Activated T-helper 2 cell treated with anti-CD3 and anti-CD28 coated beads, Interferon-gamma antibody, Interleukin-2, Interleukin-4, amounts not matched to agents 10 μg/mL and 5 μg/mL and 100 μg/mL, durations not matched to agents 14 hours and 24 hours and 36 hours (primary cell): ENCODE results near the gene STARD13. TPM values are rescaled to one million over a fixed set of nuclear protein-coding genes. Genes with fewer than 3 reads are reported as not detected.
"Not testable (repeated sequence)": the region's sequence is repeated elsewhere in the genome, so short reads cannot be mapped to it uniquely, and the experiment has no call there.

Source experiments
- DNase-seq: peaks from one replicate; pipeline ENCODE4 v3.0.0; 2021; ENCODE audit warnings: low spot score
- H3K27ac Mint-ChIP-seq: one replicate; pipeline ENCODE4 v1.8.0; 2021; ENCODE audit warnings: mixed read lengths
- H3K27me3 Mint-ChIP-seq: one replicate; pipeline ENCODE4 v1.8.0; 2021; ENCODE audit warnings: low read depth, mixed read lengths
- H3K36me3 Mint-ChIP-seq: one replicate; pipeline ENCODE4 v1.8.0; 2021; ENCODE audit warnings: low read depth, mixed read lengths
- H3K4me1 Mint-ChIP-seq: one replicate; pipeline ENCODE4 v1.8.0; 2021; ENCODE audit warnings: low read depth, mixed read lengths
- H3K4me3 Mint-ChIP-seq: one replicate; pipeline ENCODE4 v1.8.0; 2021; ENCODE audit warnings: low read depth, mild to moderate bottlenecking, moderate library complexity, mixed read lengths
- H3K9me3 Mint-ChIP-seq: one replicate; pipeline ENCODE4 v1.8.0; 2021; ENCODE audit warnings: mixed read lengths
- intact Hi-C: fragments of 100-400 bp; cut with micrococcal nuclease; formaldehyde crosslinking; loops from one replicate; pipeline ENCODE4 v1.15.1; 2023
- total RNA-seq: library from RNA; stranded (reverse); gene quantifications from 2 replicates; pipeline ENCODE4 v1.2.3, GENCODE V29; 2022

STARD13 gene
- total RNA-seq, 1 donor from 2014 or later = 1.5 TPM

GRCh38 chr13:33252135-33252534 lies 33.4 kb downstream of the STARD13 start:
- H3K9me3 Mint-ChIP-seq = no peaks in the 10 kb centered on the region
- H3K27ac Mint-ChIP-seq = no peak overlapping the region
- peaks cover 2% of the 10 kb centered on the region for H3K4me1 Mint-ChIP-seq
- no peaks in the 10 kb centered on the region for H3K36me3 Mint-ChIP-seq
- H3K4me3 Mint-ChIP-seq = no peak overlapping the region
- H3K27me3 Mint-ChIP-seq = peaks cover 3% of the 10 kb centered on the region
- intact Hi-C loops = no loop called here
- DNase-seq = no peak

GRCh38 chr13:33251131-33251661 lies 34.4 kb downstream of the STARD13 start:
- no peak overlapping the region for H3K27ac Mint-ChIP-seq

GRCh38 chr13:33250609-33251008 lies 34.9 kb downstream of the STARD13 start:
- no peak for DNase-seq
- H3K27ac Mint-ChIP-seq = no peak overlapping the region
- H3K9me3 Mint-ChIP-seq = no peaks in the 10 kb centered on the region
- peaks cover 2% of the 10 kb centered on the region for H3K4me1 Mint-ChIP-seq
- no peaks in the 10 kb centered on the region for H3K27me3 Mint-ChIP-seq
- intact Hi-C loops = no loop called here
- H3K36me3 Mint-ChIP-seq = no peaks in the 10 kb centered on the region
- H3K4me3 Mint-ChIP-seq = no peak overlapping the region

More at GRCh38 chr13:33251131-33251661, 34.4 kb downstream of the STARD13 start:
- peaks cover 2% of the 10 kb centered on the region for H3K4me1 Mint-ChIP-seq
- H3K36me3 Mint-ChIP-seq = no peaks in the 10 kb centered on the region
- intact Hi-C loops = no loop called here
- H3K9me3 Mint-ChIP-seq = no peaks in the 10 kb centered on the region
- no peak overlapping the region for H3K4me3 Mint-ChIP-seq
- no peaks in the 10 kb centered on the region for H3K27me3 Mint-ChIP-seq
- DNase-seq = no peak

GRCh38 chr13:33249894-33250293 lies 35.7 kb downstream of the STARD13 start:
- intact Hi-C loops = no loop called here
- no peaks in the 10 kb centered on the region for H3K27me3 Mint-ChIP-seq

GRCh38 chr13:33249066-33249465 lies 36.5 kb downstream of the STARD13 start:
- no peaks in the 10 kb centered on the region for H3K9me3 Mint-ChIP-seq
- H3K27me3 Mint-ChIP-seq = no peaks in the 10 kb centered on the region
- H3K36me3 Mint-ChIP-seq = no peaks in the 10 kb centered on the region
- no peak for DNase-seq
- H3K4me3 Mint-ChIP-seq = no peak overlapping the region
- H3K27ac Mint-ChIP-seq = no peak overlapping the region
- H3K4me1 Mint-ChIP-seq = peaks cover 2% of the 10 kb centered on the region
- intact Hi-C loops = no loop called here

More at GRCh38 chr13:33249894-33250293, 35.7 kb downstream of the STARD13 start:
- no peak for DNase-seq
- H3K9me3 Mint-ChIP-seq = no peaks in the 10 kb centered on the region
- H3K4me3 Mint-ChIP-seq = no peak overlapping the region
- no peaks in the 10 kb centered on the region for H3K36me3 Mint-ChIP-seq
- H3K4me1 Mint-ChIP-seq = peaks cover 2% of the 10 kb centered on the region
- H3K27ac Mint-ChIP-seq = no peak overlapping the region

- intact Hi-C loops = no loop called here
These were observed 39.9 kb downstream of the STARD13 start for GRCh38 chr13:33245505-33246158.

GRCh38 chr13:33244907-33245287 lies 40.7 kb downstream of the STARD13 start:
- H3K4me3 Mint-ChIP-seq = no peak overlapping the region
- no peaks in the 10 kb centered on the region for H3K27me3 Mint-ChIP-seq
- intact Hi-C loops = no loop called here
- DNase-seq = no peak
- H3K9me3 Mint-ChIP-seq = peaks cover 4% of the 10 kb centered on the region
- H3K27ac Mint-ChIP-seq = no peak overlapping the region
- no peaks in the 10 kb centered on the region for H3K4me1 Mint-ChIP-seq
- H3K36me3 Mint-ChIP-seq = no peaks in the 10 kb centered on the region

More at GRCh38 chr13:33245505-33246158, 39.9 kb downstream of the STARD13 start:
- no peak for DNase-seq
- Mint-ChIP-seq H3K4me1 (no peaks in the 10 kb centered on the region), H3K4me3 (no peak overlapping the region), H3K27ac (no peak overlapping the region), H3K36me3 (no peaks in the 10 kb centered on the region), H3K9me3 (no peaks in the 10 kb centered on the region), H3K27me3 (no peaks in the 10 kb centered on the region)

- Mint-ChIP-seq H3K4me3 (no peak overlapping the region), H3K27ac (no peak overlapping the region), H3K27me3 (peaks cover 2% of the 10 kb centered on the region), H3K4me1 (no peaks in the 10 kb centered on the region), H3K9me3 (peaks cover 4% of the 10 kb centered on the region), H3K36me3 (no peaks in the 10 kb centered on the region)
- intact Hi-C loops = no loop called here
- no peak for DNase-seq
These were observed 41.2 kb downstream of the STARD13 start for GRCh38 chr13:33244210-33244906.

- no peak overlapping the region for H3K4me3 Mint-ChIP-seq
- intact Hi-C loops = no loop called here
- H3K9me3 Mint-ChIP-seq = peaks cover 4% of the 10 kb centered on the region
- peaks cover 2% of the 10 kb centered on the region for H3K27me3 Mint-ChIP-seq
- no peak for DNase-seq
- H3K36me3 Mint-ChIP-seq = no peaks in the 10 kb centered on the region
- H3K27ac Mint-ChIP-seq = no peak overlapping the region
- H3K4me1 Mint-ChIP-seq = no peaks in the 10 kb centered on the region
These were observed 42.5 kb downstream of the STARD13 start for GRCh38 chr13:33242984-33243617.

- H3K4me3 Mint-ChIP-seq, DNase-seq, H3K27ac Mint-ChIP-seq, H3K27me3 Mint-ChIP-seq, intact Hi-C loops, H3K9me3 Mint-ChIP-seq, H3K4me1 Mint-ChIP-seq, H3K36me3 Mint-ChIP-seq: not testable (repeated sequence)
These were observed 43.2 kb downstream of the STARD13 start for GRCh38 chr13:33242372-33242771.

- no peaks in the 10 kb centered on the region for H3K4me1 Mint-ChIP-seq
- peaks cover 6% of the 10 kb centered on the region for H3K27me3 Mint-ChIP-seq
- no peak overlapping the region for H3K27ac Mint-ChIP-seq
- intact Hi-C loops = no loop called here
- H3K4me3 Mint-ChIP-seq = no peak overlapping the region
- DNase-seq = no peak
- peaks cover 4% of the 10 kb centered on the region for H3K9me3 Mint-ChIP-seq
- no peaks in the 10 kb centered on the region for H3K36me3 Mint-ChIP-seq
These were observed 49.5 kb downstream of the STARD13 start for GRCh38 chr13:33236021-33236420.

- intact Hi-C loops = no loop called here
- no peaks in the 10 kb centered on the region for H3K36me3 Mint-ChIP-seq
- H3K27me3 Mint-ChIP-seq = peaks cover 6% of the 10 kb centered on the region
- H3K4me1 Mint-ChIP-seq = no peaks in the 10 kb centered on the region
- no peak overlapping the region for H3K4me3 Mint-ChIP-seq
- no peak overlapping the region for H3K27ac Mint-ChIP-seq
- DNase-seq = no peak
- peaks cover 4% of the 10 kb centered on the region for H3K9me3 Mint-ChIP-seq
These were observed 50.0 kb downstream of the STARD13 start for GRCh38 chr13:33235564-33235963.

- H3K27ac Mint-ChIP-seq = no peak overlapping the region
- no peaks in the 10 kb centered on the region for H3K36me3 Mint-ChIP-seq
- no peak for DNase-seq
- H3K4me3 Mint-ChIP-seq = no peak overlapping the region
- peaks cover 2% of the 10 kb centered on the region for H3K9me3 Mint-ChIP-seq
- no peaks in the 10 kb centered on the region for H3K4me1 Mint-ChIP-seq
- peaks cover 6% of the 10 kb centered on the region for H3K27me3 Mint-ChIP-seq
- intact Hi-C loops = no loop called here
These were observed 50.5 kb downstream of the STARD13 start for GRCh38 chr13:33235078-33235477.
